Brain microvascular endothelial cell (primary cell): Measurements from ENCODE around the gene LMCD1.

ENCODE experiments used
- DNase-seq: peaks from one replicate; pipeline ENCODE4 v3.0.0-alpha.2; 2020
- H3K27ac ChIP-seq: fragments of 250-450 bp; sonication (Bioruptor Pico); 2 replicates; pipeline ENCODE4 v1.5.1; 2020; ENCODE audit warnings: mild to moderate bottlenecking, moderate library complexity
- H3K27me3 ChIP-seq: fragments of 250-450 bp; sonication (Bioruptor Pico); replicated peaks from 2 replicates; pipeline ENCODE4 v1.5.1; 2020; ENCODE audit warnings: mild to moderate bottlenecking
- H3K36me3 ChIP-seq: fragments of 250-450 bp; sonication (Bioruptor Pico); replicated peaks from 2 replicates; pipeline ENCODE4 v1.5.1; 2020; ENCODE audit warnings: mild to moderate bottlenecking
- H3K4me3 ChIP-seq: 2 replicates; pipeline ENCODE4 v1.5.1; 2011; ENCODE audit warnings: low read depth, mild to moderate bottlenecking, control low read depth, low read length, moderate library complexity
- in situ Hi-C: cut with HindIII; loops from 2 replicates; pipeline ENCODE4 v1.10.0; 2017; ENCODE audit warnings: low sequenced_read_pairs, low pct_ligation_motif_present
- TF ChIP-seq, protein P1 (sequence below): IDR thresholded peaks from 2 replicates; pipeline ENCODE4 v1.5.1; 2011; ENCODE audit warnings: low read depth, mild to moderate bottlenecking, moderate library complexity, low read length, control low read depth, inconsistent platforms; ENCODE audit errors: missing control alignments

LMCD1 gene

DNA sequence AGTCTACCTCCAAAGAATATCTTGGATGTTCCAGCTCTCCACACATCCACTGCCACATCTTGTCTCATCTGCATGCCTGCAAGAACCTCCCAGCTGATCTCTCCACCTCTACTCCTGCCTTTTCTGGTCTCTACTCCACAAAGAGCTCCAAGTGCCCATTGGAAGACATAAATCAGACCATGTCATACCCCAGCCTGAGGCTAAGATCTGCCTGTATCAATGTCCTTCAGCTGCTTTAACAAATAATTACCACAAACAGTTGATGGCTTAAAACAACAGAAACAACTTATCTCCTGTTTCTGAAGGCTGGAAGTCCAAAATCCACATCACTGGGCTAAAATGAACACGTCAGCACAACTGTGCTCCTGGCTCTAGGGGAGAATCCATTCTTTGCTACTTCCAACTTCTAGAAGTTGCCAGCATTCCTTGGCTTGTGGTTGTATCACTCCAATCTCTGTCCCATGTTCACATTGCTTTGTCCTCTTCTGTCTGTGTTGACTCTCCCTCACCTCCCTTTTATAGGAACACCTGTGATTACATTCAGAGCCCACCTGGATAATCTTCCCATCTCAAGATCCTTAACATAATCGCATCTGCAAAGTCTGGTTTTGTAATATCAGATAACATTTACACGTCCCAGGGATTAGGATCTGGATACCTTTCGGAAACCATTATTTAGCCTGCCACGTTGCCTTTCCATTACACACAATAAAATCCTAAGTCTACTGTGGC, 17.0 kb upstream of the LMCD1 start:
- no peak for DNase-seq

GRCh38 chr3:8485141-8485870, 16.3 kb upstream of the LMCD1 start:
- Histone ChIP-seq H3K27ac (no peak overlapping the region), H3K27me3 (no peaks in the 10 kb centered on the region), H3K36me3 (no peaks in the 10 kb centered on the region), H3K4me3 (no peak overlapping the region)
- DNase-seq: no peak
- TF ChIP-seq, protein P1, sequence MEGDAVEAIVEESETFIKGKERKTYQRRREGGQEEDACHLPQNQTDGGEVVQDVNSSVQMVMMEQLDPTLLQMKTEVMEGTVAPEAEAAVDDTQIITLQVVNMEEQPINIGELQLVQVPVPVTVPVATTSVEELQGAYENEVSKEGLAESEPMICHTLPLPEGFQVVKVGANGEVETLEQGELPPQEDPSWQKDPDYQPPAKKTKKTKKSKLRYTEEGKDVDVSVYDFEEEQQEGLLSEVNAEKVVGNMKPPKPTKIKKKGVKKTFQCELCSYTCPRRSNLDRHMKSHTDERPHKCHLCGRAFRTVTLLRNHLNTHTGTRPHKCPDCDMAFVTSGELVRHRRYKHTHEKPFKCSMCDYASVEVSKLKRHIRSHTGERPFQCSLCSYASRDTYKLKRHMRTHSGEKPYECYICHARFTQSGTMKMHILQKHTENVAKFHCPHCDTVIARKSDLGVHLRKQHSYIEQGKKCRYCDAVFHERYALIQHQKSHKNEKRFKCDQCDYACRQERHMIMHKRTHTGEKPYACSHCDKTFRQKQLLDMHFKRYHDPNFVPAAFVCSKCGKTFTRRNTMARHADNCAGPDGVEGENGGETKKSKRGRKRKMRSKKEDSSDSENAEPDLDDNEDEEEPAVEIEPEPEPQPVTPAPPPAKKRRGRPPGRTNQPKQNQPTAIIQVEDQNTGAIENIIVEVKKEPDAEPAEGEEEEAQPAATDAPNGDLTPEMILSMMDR: no peak
- in situ Hi-C loops: no loop called here

More for the DNA sequence above, 17.0 kb upstream of the LMCD1 start:
- no peaks in the 10 kb centered on the region for H3K27me3 ChIP-seq
- in situ Hi-C loops: no loop called here
- TF ChIP-seq, protein P1: no peak
- no peak overlapping the region for H3K4me3 ChIP-seq
- no peak overlapping the region for H3K27ac ChIP-seq
- no peaks in the 10 kb centered on the region for H3K36me3 ChIP-seq

GRCh38 chr3:8485943-8486342, 15.7 kb upstream of the LMCD1 start:
- in situ Hi-C loops: no loop called here
- no peak for DNase-seq
- TF ChIP-seq, protein P1: no peak

GRCh38 chr3:8486434-8486833, 15.2 kb upstream of the LMCD1 start:
- TF ChIP-seq, protein P1: no peak
- Histone ChIP-seq H3K27ac (no peak overlapping the region), H3K4me3 (no peak overlapping the region), H3K27me3 (no peaks in the 10 kb centered on the region), H3K36me3 (no peaks in the 10 kb centered on the region)
- DNase-seq: no peak
- in situ Hi-C loops: no loop called here

More at GRCh38 chr3:8485943-8486342, 15.7 kb upstream of the LMCD1 start:
- no peaks in the 10 kb centered on the region for H3K36me3 ChIP-seq
- H3K27me3 ChIP-seq: no peaks in the 10 kb centered on the region
- H3K4me3 ChIP-seq: no peak overlapping the region
- no peak overlapping the region for H3K27ac ChIP-seq

- Histone ChIP-seq H3K36me3 (no peaks in the 10 kb centered on the region), H3K4me3 (no peak overlapping the region), H3K27me3 (no peaks in the 10 kb centered on the region), H3K27ac (no peak overlapping the region)
- in situ Hi-C loops: no loop called here
- DNase-seq: no peak
- TF ChIP-seq, protein P1: no peak
Measured at GRCh38 chr3:8486936-8487335, 14.7 kb upstream of the LMCD1 start.
